Measurements from ENCODE around the gene MAST4. TPM values are rescaled to one million over a fixed set of nuclear protein-coding genes. Genes with fewer than 3 reads are reported as not detected.

MAST4 gene
- total RNA-seq, 1 donor from 2014 or later = 19.1 TPM

DNA sequence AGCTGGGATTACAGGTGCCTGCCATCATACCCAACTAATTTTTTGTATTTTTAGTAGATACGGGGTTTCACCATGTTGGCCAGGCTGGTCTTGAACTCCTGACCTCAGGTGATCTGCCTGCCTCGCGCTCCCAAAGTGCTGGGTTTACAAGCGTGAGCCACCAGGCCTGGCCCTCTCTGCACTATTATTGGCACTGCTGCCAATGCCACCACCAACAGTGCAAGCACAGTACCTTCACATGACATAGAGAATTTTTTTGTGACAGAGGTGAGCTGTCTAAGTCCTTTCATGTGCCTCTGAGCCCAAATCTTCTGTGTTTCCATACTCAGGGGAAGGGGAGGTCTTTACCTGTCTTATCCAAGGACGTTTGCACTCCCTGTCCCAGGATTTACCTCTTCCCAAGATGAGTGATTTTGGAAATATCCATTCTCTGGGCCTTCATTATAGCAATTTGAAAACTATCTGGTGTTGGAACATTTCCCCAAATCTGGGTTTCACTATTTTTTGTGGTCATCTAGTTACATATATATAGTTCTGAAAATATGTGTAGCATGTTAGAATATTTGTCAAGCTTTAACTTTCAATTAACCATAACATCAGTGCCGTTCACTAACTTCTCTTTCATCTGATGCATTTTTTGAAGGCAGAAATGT lies 605.8 kb downstream of the MAST4 start:
- Histone ChIP-seq H3K36me3 (ENCODE audit: control insufficient read depth, insufficient read depth, low read length) (no peaks in the 10 kb centered on the region), H3K4me3 (ENCODE audit: low read depth, low read length) (no peak overlapping the region), H3K27me3 (ENCODE audit: control insufficient read depth, insufficient read depth, low read length) (no peaks in the 10 kb centered on the region)
- TF ChIP-seq, protein P1, sequence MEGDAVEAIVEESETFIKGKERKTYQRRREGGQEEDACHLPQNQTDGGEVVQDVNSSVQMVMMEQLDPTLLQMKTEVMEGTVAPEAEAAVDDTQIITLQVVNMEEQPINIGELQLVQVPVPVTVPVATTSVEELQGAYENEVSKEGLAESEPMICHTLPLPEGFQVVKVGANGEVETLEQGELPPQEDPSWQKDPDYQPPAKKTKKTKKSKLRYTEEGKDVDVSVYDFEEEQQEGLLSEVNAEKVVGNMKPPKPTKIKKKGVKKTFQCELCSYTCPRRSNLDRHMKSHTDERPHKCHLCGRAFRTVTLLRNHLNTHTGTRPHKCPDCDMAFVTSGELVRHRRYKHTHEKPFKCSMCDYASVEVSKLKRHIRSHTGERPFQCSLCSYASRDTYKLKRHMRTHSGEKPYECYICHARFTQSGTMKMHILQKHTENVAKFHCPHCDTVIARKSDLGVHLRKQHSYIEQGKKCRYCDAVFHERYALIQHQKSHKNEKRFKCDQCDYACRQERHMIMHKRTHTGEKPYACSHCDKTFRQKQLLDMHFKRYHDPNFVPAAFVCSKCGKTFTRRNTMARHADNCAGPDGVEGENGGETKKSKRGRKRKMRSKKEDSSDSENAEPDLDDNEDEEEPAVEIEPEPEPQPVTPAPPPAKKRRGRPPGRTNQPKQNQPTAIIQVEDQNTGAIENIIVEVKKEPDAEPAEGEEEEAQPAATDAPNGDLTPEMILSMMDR (IDR thresholded peaks at IDR 0.05; ENCODE audit: insufficient read depth, low read length, poor library complexity, severe bottlenecking) = no peak
- DNase-seq (ENCODE audit: low read depth) = no peak

DNA sequence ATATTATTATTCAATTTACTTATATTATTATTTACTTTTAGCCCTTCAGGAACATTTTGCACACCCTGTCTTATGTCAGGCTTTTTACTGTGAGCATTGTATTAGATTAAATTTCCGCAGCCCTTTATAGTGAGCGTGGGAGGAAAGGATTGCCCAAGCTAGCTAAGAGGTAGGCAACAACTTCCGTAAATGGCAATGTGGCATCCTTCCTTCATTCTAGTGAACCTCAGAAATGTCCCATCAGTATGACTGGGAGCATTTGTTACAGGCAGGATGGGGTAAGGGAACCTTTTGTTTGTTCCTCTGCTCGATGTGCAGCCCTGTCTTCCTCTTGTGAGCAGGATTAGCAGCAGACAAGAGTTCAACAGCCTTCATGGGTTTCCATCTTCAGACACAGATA lies 606.6 kb downstream of the MAST4 start:
- Histone ChIP-seq H3K36me3 (ENCODE audit: control insufficient read depth, insufficient read depth, low read length) (no peaks in the 10 kb centered on the region), H3K27me3 (ENCODE audit: control insufficient read depth, insufficient read depth, low read length) (no peaks in the 10 kb centered on the region), H3K4me3 (ENCODE audit: low read depth, low read length) (no peak overlapping the region)
- TF ChIP-seq, protein P1 (IDR thresholded peaks at IDR 0.05; ENCODE audit: insufficient read depth, low read length, poor library complexity, severe bottlenecking) = no peak
- DNase-seq (ENCODE audit: low read depth) = no peak

DNA sequence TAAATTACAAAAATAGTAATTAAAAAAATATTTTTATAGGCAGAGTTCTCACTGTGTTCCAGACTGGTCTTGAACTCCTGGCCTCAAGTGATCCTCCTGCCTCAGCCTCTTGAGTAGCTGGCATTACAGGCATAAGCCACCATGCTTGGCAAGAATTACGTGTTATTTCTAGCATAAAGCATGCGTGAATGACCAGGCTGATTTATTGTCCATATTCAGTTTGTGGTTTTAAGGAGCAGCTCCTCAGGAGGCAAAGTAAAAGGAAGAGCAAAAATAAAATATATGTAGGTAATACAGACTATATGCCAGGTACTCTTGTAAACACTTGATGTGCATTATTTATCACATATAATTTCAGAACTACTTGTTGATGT lies 607.5 kb downstream of the MAST4 start:
- TF ChIP-seq, protein P1 (IDR thresholded peaks at IDR 0.05; ENCODE audit: insufficient read depth, low read length, poor library complexity, severe bottlenecking) = no peak
- Histone ChIP-seq H3K4me3 (ENCODE audit: low read depth, low read length) (no peak overlapping the region), H3K36me3 (ENCODE audit: control insufficient read depth, insufficient read depth, low read length) (no peaks in the 10 kb centered on the region), H3K27me3 (ENCODE audit: control insufficient read depth, insufficient read depth, low read length) (no peaks in the 10 kb centered on the region)
- DNase-seq (ENCODE audit: low read depth) = no peak

DNA sequence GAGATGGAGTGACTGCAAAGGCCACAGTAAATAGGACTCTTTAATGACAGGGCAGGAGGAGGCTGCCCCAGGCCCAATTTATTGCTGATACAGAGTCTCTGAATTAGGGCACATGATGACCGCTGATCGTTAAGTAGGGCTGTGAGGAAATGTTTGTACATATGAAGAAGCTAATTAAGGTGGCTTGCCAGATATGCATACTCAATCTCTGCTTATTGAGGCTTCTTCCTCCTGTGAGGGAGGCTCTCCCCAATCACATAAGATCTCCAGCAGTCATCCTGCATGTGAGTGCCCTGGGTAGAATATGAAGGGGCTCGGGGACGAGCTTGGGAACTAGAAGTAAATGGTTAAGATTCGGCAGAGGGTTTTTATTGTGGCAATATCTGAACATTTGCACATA lies 608.6 kb downstream of the MAST4 start:
- TF ChIP-seq, protein P1 (IDR thresholded peaks at IDR 0.05; ENCODE audit: insufficient read depth, low read length, poor library complexity, severe bottlenecking) = no peak
- no peaks in the 10 kb centered on the region for H3K27me3 ChIP-seq (ENCODE audit: control insufficient read depth, insufficient read depth, low read length)
- no peaks in the 10 kb centered on the region for H3K36me3 ChIP-seq (ENCODE audit: control insufficient read depth, insufficient read depth, low read length)
- no peak overlapping the region for H3K4me3 ChIP-seq (ENCODE audit: low read depth, low read length)
- DNase-seq (ENCODE audit: low read depth) = no peak

DNA sequence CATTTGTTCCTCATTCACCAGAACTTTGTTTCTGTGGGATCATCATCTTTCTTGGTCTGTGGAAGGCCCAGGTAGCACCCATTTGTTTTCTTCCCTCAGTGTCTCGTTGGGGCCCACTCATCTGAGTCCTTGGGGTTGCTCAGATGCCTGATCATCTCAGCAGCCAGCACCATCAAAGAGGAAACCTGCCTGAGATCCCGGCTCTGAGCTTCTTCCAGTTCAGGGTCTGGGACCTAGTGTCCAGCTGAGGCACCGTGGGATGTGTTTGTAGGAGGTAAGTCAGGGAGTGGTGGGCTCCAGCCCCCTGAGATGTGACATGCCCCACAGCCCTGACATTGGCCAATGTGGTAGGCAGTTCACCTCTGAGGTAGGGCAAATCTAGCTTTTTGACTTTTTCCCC lies 609.8 kb downstream of the MAST4 start:
- Histone ChIP-seq H3K36me3 (ENCODE audit: control insufficient read depth, insufficient read depth, low read length) (no peaks in the 10 kb centered on the region), H3K27me3 (ENCODE audit: control insufficient read depth, insufficient read depth, low read length) (no peaks in the 10 kb centered on the region), H3K4me3 (ENCODE audit: low read depth, low read length) (no peak overlapping the region)
- no peak for DNase-seq (ENCODE audit: low read depth)
- TF ChIP-seq, protein P1 (IDR thresholded peaks at IDR 0.05; ENCODE audit: insufficient read depth, low read length, poor library complexity, severe bottlenecking) = no peak

DNA sequence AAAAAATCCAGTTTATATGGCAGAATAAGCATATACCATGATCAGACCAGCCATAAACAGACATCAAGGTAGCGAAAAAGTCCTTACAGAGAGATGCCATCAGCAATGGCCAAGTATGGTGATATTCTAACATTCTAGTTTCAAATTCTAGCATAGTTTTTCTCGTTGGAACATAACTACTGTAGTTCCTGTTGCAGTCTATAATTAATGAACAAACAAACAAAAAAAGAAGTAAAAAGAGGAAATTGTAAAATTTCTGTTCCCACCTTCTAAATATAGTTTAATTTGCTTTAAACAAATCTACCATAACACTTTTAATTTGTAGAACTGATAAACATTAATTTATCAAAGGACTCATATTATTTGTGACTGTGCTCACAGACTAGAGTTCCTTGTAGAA lies 610.3 kb downstream of the MAST4 start:
- Histone ChIP-seq H3K4me3 (ENCODE audit: low read depth, low read length) (no peak overlapping the region), H3K27me3 (ENCODE audit: control insufficient read depth, insufficient read depth, low read length) (no peaks in the 10 kb centered on the region), H3K36me3 (ENCODE audit: control insufficient read depth, insufficient read depth, low read length) (no peaks in the 10 kb centered on the region)
- no peak for DNase-seq (ENCODE audit: low read depth)
- TF ChIP-seq, protein P1 (IDR thresholded peaks at IDR 0.05; ENCODE audit: insufficient read depth, low read length, poor library complexity, severe bottlenecking) = no peak

Measured in kidney epithelial cell (primary cell).